ENCODE data around the gene GGA3.

The GGA3 gene

GRCh38 chr17:75246404-75246803 is 15.0 kb downstream of the GGA3 start:
- TF ChIP-seq CTCF (IDR thresholded peaks at IDR 0.05; ENCODE audit: low read length) = no peak
- TF ChIP-seq EZH2 (IDR thresholded peaks at IDR 0.05; ENCODE audit: borderline replicate concordance, low read length) = no peak
- Histone ChIP-seq H3K79me2 (ENCODE audit: insufficient read depth, low read length) (peaks cover 7% of the 10 kb centered on the region; the same call in 1 of the 2 replicates), H4K20me1 (ENCODE audit: insufficient read depth, low read length) (no peaks in the 10 kb centered on the region), H3K9ac (ENCODE audit: low read length) (no peak overlapping the region; the same call in 1 of the 2 replicates), H3K27ac (ENCODE audit: low read depth, low read length, poor library complexity, severe bottlenecking) (peak overlapping the region; percentile 94), H2AFZ (ENCODE audit: low read length) (no peak overlapping the region), H3K9me3 (ENCODE audit: low read length) (no peaks in the 10 kb centered on the region), H3F3A (ENCODE audit: insufficient read depth, low read length) (peaks cover 7% of the 10 kb centered on the region), H3K4me3 (ENCODE audit: low read depth, low read length, poor library complexity, severe bottlenecking) (no peak overlapping the region), H3K9me2 (ENCODE audit: low read depth, low read length) (no peaks in the 10 kb centered on the region), H3K4me2 (ENCODE audit: low read length) (no peak overlapping the region), H3K4me1 (ENCODE audit: insufficient read depth, low read length, severe bottlenecking) (peaks cover 69% of the 10 kb centered on the region), H3K27me3 (ENCODE audit: insufficient read depth, low read length) (no peaks in the 10 kb centered on the region), H3K36me3 (ENCODE audit: insufficient read depth, low read length) (peaks cover 39% of the 10 kb centered on the region; the same call in 1 of the 2 replicates)

- H3K9ac ChIP-seq (ENCODE audit: low read length) = peak overlapping the region; percentile 57
- H3K9me2 ChIP-seq (ENCODE audit: low read depth, low read length) = no peaks in the 10 kb centered on the region
- peaks cover 51% of the 10 kb centered on the region; the same call in 1 of the 2 replicates for H3K36me3 ChIP-seq (ENCODE audit: insufficient read depth, low read length)
- H4K20me1 ChIP-seq (ENCODE audit: insufficient read depth, low read length) = no peaks in the 10 kb centered on the region
- no peaks in the 10 kb centered on the region for H3K27me3 ChIP-seq (ENCODE audit: insufficient read depth, low read length)
- no peaks in the 10 kb centered on the region for H3K9me3 ChIP-seq (ENCODE audit: low read length)
- H3K4me3 ChIP-seq (ENCODE audit: low read depth, low read length, poor library complexity, severe bottlenecking) = peak overlapping the region; percentile 33
- H3K4me1 ChIP-seq (ENCODE audit: insufficient read depth, low read length, severe bottlenecking) = peaks cover 57% of the 10 kb centered on the region
- H3K4me2 ChIP-seq (ENCODE audit: low read length) = peak overlapping the region; percentile 51
- H3K27ac ChIP-seq (ENCODE audit: low read depth, low read length, poor library complexity, severe bottlenecking) = peak overlapping the region; percentile 94
- TF ChIP-seq EZH2 (IDR thresholded peaks at IDR 0.05; ENCODE audit: borderline replicate concordance, low read length) = no peak
- TF ChIP-seq CTCF (IDR thresholded peaks at IDR 0.05; ENCODE audit: low read length) = no peak
- peaks cover 7% of the 10 kb centered on the region for H3F3A ChIP-seq (ENCODE audit: insufficient read depth, low read length)
- H2AFZ ChIP-seq (ENCODE audit: low read length) = no peak overlapping the region
- no peaks in the 10 kb centered on the region for H3K79me2 ChIP-seq (ENCODE audit: insufficient read depth, low read length)
Observed at GRCh38 chr17:75245011-75245410, 16.4 kb downstream of the GGA3 start.

GRCh38 chr17:75244133-75244866 is 17.1 kb downstream of the GGA3 start:
- Histone ChIP-seq H3K79me2 (ENCODE audit: insufficient read depth, low read length) (no peaks in the 10 kb centered on the region), H3K36me3 (ENCODE audit: insufficient read depth, low read length) (peaks cover 57% of the 10 kb centered on the region; the same call in 1 of the 2 replicates), H3F3A (ENCODE audit: insufficient read depth, low read length) (peaks cover 7% of the 10 kb centered on the region), H3K4me1 (ENCODE audit: insufficient read depth, low read length, severe bottlenecking) (peaks cover 53% of the 10 kb centered on the region), H3K4me2 (ENCODE audit: low read length) (peak overlapping the region; percentile 51), H4K20me1 (ENCODE audit: insufficient read depth, low read length) (no peaks in the 10 kb centered on the region), H3K27me3 (ENCODE audit: insufficient read depth, low read length) (no peaks in the 10 kb centered on the region), H3K9ac (ENCODE audit: low read length) (peak overlapping the region; percentile 57), H3K4me3 (ENCODE audit: low read depth, low read length, poor library complexity, severe bottlenecking) (peak overlapping the region; percentile 33), H2AFZ (ENCODE audit: low read length) (no peak overlapping the region), H3K27ac (ENCODE audit: low read depth, low read length, poor library complexity, severe bottlenecking) (peak overlapping the region; percentile 94), H3K9me2 (ENCODE audit: low read depth, low read length) (no peaks in the 10 kb centered on the region), H3K9me3 (ENCODE audit: low read length) (no peaks in the 10 kb centered on the region)
- no peak for TF ChIP-seq EZH2 (IDR thresholded peaks at IDR 0.05; ENCODE audit: borderline replicate concordance, low read length)
- no peak for TF ChIP-seq CTCF (IDR thresholded peaks at IDR 0.05; ENCODE audit: low read length)

Data from OCI-LY1 (cell line).